ENCODE measurements around the gene HYAL2. TPM values are rescaled to one million over a fixed set of nuclear protein-coding genes. Genes with fewer than 3 reads are reported as not detected.
A peak's percentile ranks its signal among the peaks of the same experiment; 100 is the strongest.

The HYAL2 gene
- total and polyA plus RNA-seq, 2 donors from 2014 or later: 93.2 to 142 TPM

- no peak for FAIRE-seq
- Histone ChIP-seq H3K36me3 (ENCODE audit: control insufficient read depth in 2 of 3, insufficient read depth in 3 of 3, low read length in 3 of 3) (peaks cover 6 to 18% (median 14%) of the 10 kb centered on the region in 3 donors), H3K4me3 (ENCODE audit: low read length in 3 of 3) (no peak overlapping the region), H3K4me1 (ENCODE audit: control insufficient read depth in 2 of 3, insufficient read depth in 2 of 3, low read depth in 1 of 3, low read length in 3 of 3) (peaks cover 3 to 35% (median 20%) of the 10 kb centered on the region in 3 donors), H3K27ac (ENCODE audit: low read depth in 2 of 2, low read length in 2 of 2) (peak overlapping the region in 1 of 2 donors; percentile 5), H3K9ac (ENCODE audit: low read length in 3 of 3) (no peak overlapping the region), H3K9me3 (ENCODE audit: control insufficient read depth in 2 of 3, insufficient read depth in 1 of 3, low read length in 3 of 3) (no peaks in the 10 kb centered on the region), H3K27me3 (ENCODE audit: control insufficient read depth, insufficient read depth, low read length) (no peaks in the 10 kb centered on the region)
- no peak for TF ChIP-seq CTCF (IDR thresholded peaks at IDR 0.05; ENCODE audit: borderline replicate concordance, extremely low read depth, insufficient read depth)
- intact Hi-C loops (cut with DNase I): no loop called here
- peak in 1 of 5 donors; percentile 85 for DNase-seq
These were observed 5.2 kb downstream of the HYAL2 start for GRCh38 chr3:50317300-50317699.

GRCh38 chr3:50316657-50317242, 5.8 kb downstream of the HYAL2 start:
- Histone ChIP-seq H3K36me3 (ENCODE audit: control insufficient read depth in 2 of 3, insufficient read depth in 3 of 3, low read length in 3 of 3) (peaks cover 6 to 18% (median 14%) of the 10 kb centered on the region in 3 donors), H3K4me1 (ENCODE audit: control insufficient read depth in 2 of 3, insufficient read depth in 2 of 3, low read depth in 1 of 3, low read length in 3 of 3) (peaks cover 3 to 33% (median 20%) of the 10 kb centered on the region in 3 donors), H3K27me3 (ENCODE audit: control insufficient read depth, insufficient read depth, low read length) (no peaks in the 10 kb centered on the region), H3K4me3 (ENCODE audit: low read length in 3 of 3) (no peak overlapping the region), H3K27ac (ENCODE audit: low read depth in 2 of 2, low read length in 2 of 2) (peak overlapping the region; percentile 1 to 5), H3K9ac (ENCODE audit: low read length in 3 of 3) (no peak overlapping the region), H3K9me3 (ENCODE audit: control insufficient read depth in 2 of 3, insufficient read depth in 1 of 3, low read length in 3 of 3) (no peaks in the 10 kb centered on the region)
- intact Hi-C loops (cut with DNase I): no loop called here
- FAIRE-seq (no peak), DNase-seq (peak in 1 of 5 donors; percentile 96)
- TF ChIP-seq CTCF (IDR thresholded peaks at IDR 0.05; ENCODE audit: borderline replicate concordance, extremely low read depth, insufficient read depth): no peak

GRCh38 chr3:50314816-50315215, 7.7 kb downstream of the HYAL2 start:
- H3K4me1 ChIP-seq (ENCODE audit: control insufficient read depth in 2 of 3, insufficient read depth in 2 of 3, low read depth in 1 of 3, low read length in 3 of 3): peaks cover 0 to 23% (median 11%) of the 10 kb centered on the region in 3 donors
- H3K27me3 ChIP-seq (ENCODE audit: control insufficient read depth, insufficient read depth, low read length): no peaks in the 10 kb centered on the region
- H3K9me3 ChIP-seq (ENCODE audit: control insufficient read depth in 2 of 3, insufficient read depth in 1 of 3, low read length in 3 of 3): no peaks in the 10 kb centered on the region
- DNase-seq (no peak), FAIRE-seq (no peak)
- intact Hi-C loops (cut with DNase I): no loop called here
- no peak overlapping the region for H3K9ac ChIP-seq (ENCODE audit: low read length in 3 of 3)
- TF ChIP-seq CTCF (IDR thresholded peaks at IDR 0.05; ENCODE audit: borderline replicate concordance, extremely low read depth, insufficient read depth): no peak
- no peak overlapping the region for H3K4me3 ChIP-seq (ENCODE audit: low read length in 3 of 3)
- H3K27ac ChIP-seq (ENCODE audit: low read depth in 2 of 2, low read length in 2 of 2): no peak overlapping the region
- peaks cover 6 to 18% (median 11%) of the 10 kb centered on the region in 3 donors for H3K36me3 ChIP-seq (ENCODE audit: control insufficient read depth in 2 of 3, insufficient read depth in 3 of 3, low read length in 3 of 3)
